Endothelial cell of umbilical vein (primary cell): ENCODE results near the gene CFAP77. TPM values are rescaled to one million over a fixed set of nuclear protein-coding genes. Genes with fewer than 3 reads are reported as not detected.

Experiments used
- BruUV-seq: library from RNA; stranded (reverse); fragments of 400-500 nt; replicated peaks from 2 replicates; lab custom pipeline; 2021; lab: Mats Ljungman, UMichigan
- CTCF ChIA-PET: fragments of 300-600, 350-600 bp; sonication (Branson Sonifier 250); formaldehyde crosslinking; loops from one replicate; lab custom pipeline; 2021; ENCODE audit warnings: antibody characterized with exemption, inconsistent platforms; lab: Charles Lee
- POLR2A ChIA-PET: fragments of 300-600, 350-600 bp; sonication (Branson Sonifier 250); formaldehyde crosslinking; loops from one replicate; lab custom pipeline; 2021; ENCODE audit warnings: antibody characterized with exemption, inconsistent platforms; lab: Charles Lee
- DNase-seq: peaks from one replicate; pipeline ENCODE4 v3.0.0-alpha.2; 2011; ENCODE audit warnings: low read depth, low spot score
- FAIRE-seq: peaks from 2 replicates; lab custom pipeline; 2011; peaks lifted over from hg19 to GRCh38; lab: Jason Lieb, UNC
- H2AFZ ChIP-seq: 2 replicates; pipeline ENCODE4 v1.6.0; 2012; ENCODE audit warnings: low read depth, low read length, control low read depth, inconsistent platforms
- H3K27ac ChIP-seq: 2 replicates; pipeline ENCODE4 v1.5.1; 2011; ENCODE audit warnings: low read depth, mild to moderate bottlenecking, control low read depth, low read length, moderate library complexity; ENCODE audit not compliant: insufficient read depth
- H3K27me3 ChIP-seq, 2 experiments: 2 replicates each; pipeline versions ENCODE4 v1.6.0 to v1.6.1; 2011; ENCODE audit warnings: low read length in 2 of 2, mixed read lengths in 1 of 2; ENCODE audit not compliant: control insufficient read depth in 2 of 2, insufficient read depth in 2 of 2
- H3K36me3 ChIP-seq, 2 experiments: 2 replicates in 1 of 2; 3 replicates in 1 of 2; pipeline ENCODE4 v1.5.1; 2011; ENCODE audit warnings: low read length in 2 of 2, mild to moderate bottlenecking in 1 of 2, moderate library complexity in 1 of 2; ENCODE audit not compliant: control insufficient read depth in 2 of 2, insufficient read depth in 2 of 2; ENCODE audit errors: extremely low read depth in 1 of 2
- H3K4me1 ChIP-seq: 3 replicates; pipeline ENCODE4 v1.5.1; 2011; ENCODE audit warnings: mild to moderate bottlenecking, low read length; ENCODE audit not compliant: control insufficient read depth, insufficient read depth; ENCODE audit errors: extremely low read depth
- H3K4me2 ChIP-seq: 2 replicates; pipeline ENCODE4 v1.6.1; 2011; ENCODE audit warnings: low read length, control low read depth, mixed read lengths; ENCODE audit not compliant: insufficient read depth
- H3K4me3 ChIP-seq, 3 experiments: fragments of 200-600 bp in 1 of 3; sonication (generic), shearing (Covaris generic) in 1 of 3; replicated peaks in 1 of 3; 2 replicates each; pipeline ENCODE4 v1.5.1; 2011 to 2016; ENCODE audit warnings: control low read depth in 3 of 3, low read length in 3 of 3, mild to moderate bottlenecking in 2 of 3, inconsistent platforms in 1 of 3, low read depth in 1 of 3, moderate library complexity in 1 of 3; ENCODE audit not compliant: insufficient read depth in 1 of 3
- H3K79me2 ChIP-seq: 2 replicates; pipeline ENCODE4 v1.6.0; 2012; ENCODE audit warnings: low read length, inconsistent platforms; ENCODE audit not compliant: control insufficient read depth, insufficient read depth
- H3K9ac ChIP-seq: replicated peaks from 2 replicates; pipeline ENCODE3; 2011; ENCODE audit warnings: low read length, control low read depth; ENCODE audit not compliant: insufficient read depth; ENCODE audit errors: extremely low read depth
- H3K9me1 ChIP-seq: replicated peaks from 3 replicates; pipeline ENCODE4 v1.6.0; 2011; ENCODE audit warnings: mild to moderate bottlenecking, low read length; ENCODE audit not compliant: control insufficient read depth, insufficient read depth; ENCODE audit errors: extremely low read depth
- H3K9me3 ChIP-seq: replicated peaks from 2 replicates; pipeline ENCODE4 v1.5.1; 2012; ENCODE audit warnings: low read length, inconsistent platforms; ENCODE audit not compliant: control insufficient read depth, insufficient read depth
- H4K20me1 ChIP-seq: replicated peaks from 2 replicates; pipeline ENCODE3; 2011; ENCODE audit warnings: mild to moderate bottlenecking, low read length; ENCODE audit not compliant: control insufficient read depth, insufficient read depth; ENCODE audit errors: extremely low read depth
- EZH2 ChIP-seq: IDR thresholded peaks from 2 replicates; pipeline ENCODE4 v1.6.1; 2012; ENCODE audit warnings: borderline replicate concordance, low read depth, mild to moderate bottlenecking, moderate library complexity, low read length, inconsistent platforms; ENCODE audit not compliant: severe bottlenecking
- FOS ChIP-seq: IDR thresholded peaks from 2 replicates; pipeline ENCODE4 v1.6.1; 2011; ENCODE audit warnings: mild to moderate bottlenecking, low read length, moderate library complexity, borderline replicate concordance; ENCODE audit not compliant: insufficient read depth
- GATA2 ChIP-seq: IDR thresholded peaks from 2 replicates; pipeline ENCODE4 v1.7.0; 2011; ENCODE audit warnings: low read depth, mild to moderate bottlenecking, moderate library complexity, mixed read lengths, low read length; ENCODE audit not compliant: insufficient read length, insufficient read depth
- JUN ChIP-seq: IDR thresholded peaks from 2 replicates; pipeline ENCODE4 v1.6.1; 2011; ENCODE audit warnings: borderline replicate concordance, low read depth; ENCODE audit not compliant: insufficient read length, insufficient read depth
- MYC ChIP-seq: IDR thresholded peaks from one replicate; pipeline ENCODE4 v1.6.1; 2011; ENCODE audit warnings: mild to moderate bottlenecking, low read depth, low read length
- POLR2A ChIP-seq: IDR thresholded peaks from 2 replicates; pipeline ENCODE4 v1.6.1; 2012; ENCODE audit warnings: low read depth, mild to moderate bottlenecking, control low read depth, low read length
- POLR2AphosphoS5 ChIP-seq: IDR thresholded peaks from 2 replicates; pipeline ENCODE4 v1.6.1; 2012; ENCODE audit warnings: low read depth, mild to moderate bottlenecking, control low read depth, low read length, moderate library complexity; ENCODE audit not compliant: insufficient read depth
- dilution Hi-C: fragments of 300-500 bp; cut with MboI; formaldehyde crosslinking; loops from one replicate; pipeline ENCODE4 v1.15.0; 2019; ENCODE audit warnings: low sequenced_read_pairs; ENCODE audit not compliant: extremely low pct_ligation_motif_present
- intact Hi-C: fragments of 100-400 bp; cut with micrococcal nuclease; formaldehyde crosslinking; loops from one replicate; pipeline ENCODE4 v1.10.0; 2022
- polyA plus RNA-seq, 4 experiments: library from polyadenylated mRNA; depleted of rRNA in 3 of 4; stranded (reverse) in 3 of 4; unstranded in 1 of 4; fragments of >200 nt; gene quantifications; 2 replicates each; pipeline versions ENCODE4 v1.2.1 to v1.2.3, GENCODE V29; 2011 to 2012; ENCODE audit warnings: missing spikeins in 1 of 4
- total RNA-seq: library from RNA; stranded (reverse); gene quantifications from 2 replicates; pipeline ENCODE4 v1.2.3, GENCODE V29; 2021
- TF ChIP-seq, protein P1 (sequence below): IDR thresholded peaks from 2 replicates; pipeline ENCODE4 v1.6.1; 2011; ENCODE audit not compliant: insufficient read depth, insufficient read length
- TF ChIP-seq, protein P2 (sequence below), 2 donors: IDR thresholded peaks; 1 replicate in 1 of 2; 2 replicates in 1 of 2; pipeline ENCODE4 v1.5.1; 2011; ENCODE audit warnings: low read length in 2 of 2, mild to moderate bottlenecking in 2 of 2, moderate library complexity in 2 of 2, control low read depth in 1 of 2, inconsistent platforms in 1 of 2, low read depth in 1 of 2; ENCODE audit not compliant: insufficient read depth in 1 of 2; ENCODE audit errors: extremely low read depth in 1 of 2

CFAP77 gene
- total and polyA plus RNA-seq, 2 donors (not counting 3 experiments of a cell fraction or from before 2014, with no cell fraction given): not detected

DNA sequence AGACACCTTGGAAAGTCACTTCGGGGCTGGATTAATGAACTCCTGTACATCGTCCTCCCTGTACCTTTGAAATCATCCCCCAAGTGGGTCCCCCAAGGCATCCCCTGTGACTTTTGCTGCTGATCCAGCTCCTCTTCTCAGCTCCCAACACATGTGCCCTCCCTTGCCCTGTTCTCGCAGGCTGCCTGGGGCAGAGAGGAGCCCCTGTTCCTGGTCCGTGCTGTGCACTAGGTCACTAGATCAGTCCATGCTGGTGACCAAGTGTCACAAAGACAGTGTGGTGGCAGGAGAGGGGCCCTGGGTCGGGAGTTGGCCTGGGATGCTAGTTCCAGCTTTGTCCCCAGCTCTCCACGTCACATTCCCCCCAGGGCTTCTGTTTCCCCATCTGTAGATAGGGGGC, 93.1 kb downstream of the CFAP77 start:
- H4K20me1 ChIP-seq: no peaks in the 10 kb centered on the region
- CTCF ChIA-PET: no interaction called here
- H3K9me1 ChIP-seq: no peaks in the 10 kb centered on the region
- H3K4me1 ChIP-seq: no peaks in the 10 kb centered on the region
- no peaks in the 10 kb centered on the region for H3K79me2 ChIP-seq
- no peak for DNase-seq
- no peak overlapping the region for H3K27ac ChIP-seq
- BruUV-seq: no TSS peak
- H3K4me2 ChIP-seq: no peak overlapping the region
- intact Hi-C loops: no loop called here
- dilution Hi-C loops: no loop called here
- FAIRE-seq: no peak
- POLR2A ChIA-PET: no interaction called here
- H2AFZ ChIP-seq: no peak overlapping the region
- H3K27me3 ChIP-seq: peaks cover 15 to 19% of the 10 kb centered on the region in 2 experiments
- no peaks in the 10 kb centered on the region for H3K9me3 ChIP-seq
- H3K36me3 ChIP-seq: no peaks in the 10 kb centered on the region
- H3K9ac ChIP-seq: no peak overlapping the region
- TF ChIP-seq FOS: no peak
- no peak for TF ChIP-seq POLR2AphosphoS5
- TF ChIP-seq EZH2: no peak
- TF ChIP-seq MYC: no peak
- no peak for TF ChIP-seq JUN
- TF ChIP-seq, protein P1, sequence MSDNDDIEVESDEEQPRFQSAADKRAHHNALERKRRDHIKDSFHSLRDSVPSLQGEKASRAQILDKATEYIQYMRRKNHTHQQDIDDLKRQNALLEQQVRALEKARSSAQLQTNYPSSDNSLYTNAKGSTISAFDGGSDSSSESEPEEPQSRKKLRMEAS: no peak
- TF ChIP-seq GATA2: no peak
- TF ChIP-seq POLR2A: no peak
- TF ChIP-seq, protein P2, sequence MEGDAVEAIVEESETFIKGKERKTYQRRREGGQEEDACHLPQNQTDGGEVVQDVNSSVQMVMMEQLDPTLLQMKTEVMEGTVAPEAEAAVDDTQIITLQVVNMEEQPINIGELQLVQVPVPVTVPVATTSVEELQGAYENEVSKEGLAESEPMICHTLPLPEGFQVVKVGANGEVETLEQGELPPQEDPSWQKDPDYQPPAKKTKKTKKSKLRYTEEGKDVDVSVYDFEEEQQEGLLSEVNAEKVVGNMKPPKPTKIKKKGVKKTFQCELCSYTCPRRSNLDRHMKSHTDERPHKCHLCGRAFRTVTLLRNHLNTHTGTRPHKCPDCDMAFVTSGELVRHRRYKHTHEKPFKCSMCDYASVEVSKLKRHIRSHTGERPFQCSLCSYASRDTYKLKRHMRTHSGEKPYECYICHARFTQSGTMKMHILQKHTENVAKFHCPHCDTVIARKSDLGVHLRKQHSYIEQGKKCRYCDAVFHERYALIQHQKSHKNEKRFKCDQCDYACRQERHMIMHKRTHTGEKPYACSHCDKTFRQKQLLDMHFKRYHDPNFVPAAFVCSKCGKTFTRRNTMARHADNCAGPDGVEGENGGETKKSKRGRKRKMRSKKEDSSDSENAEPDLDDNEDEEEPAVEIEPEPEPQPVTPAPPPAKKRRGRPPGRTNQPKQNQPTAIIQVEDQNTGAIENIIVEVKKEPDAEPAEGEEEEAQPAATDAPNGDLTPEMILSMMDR (IDR thresholded peaks at IDR 0.05; ENCODE audit: extremely low read depth in 1 of 2, insufficient read depth in 1 of 2, low read depth in 1 of 2, low read length in 2 of 2): no peak
- H3K4me3 ChIP-seq: no peak overlapping the region
